Testis (tissue), 2 donors: ENCODE measurements around the gene HAPLN3.

Source experiments
- CTCF ChIP-seq, 3 experiments: fragments of 450-650 bp in 2 of 3; fragments of 200-600 bp in 1 of 3; sonication (generic) in 1 of 3; IDR thresholded peaks; one replicate each; pipeline ENCODE4 v1.5.1; 2016 to 2019; ENCODE audit warnings: antibody characterized with exemption in 3 of 3, mild to moderate bottlenecking in 2 of 3, moderate library complexity in 1 of 3
- POLR2A ChIP-seq: fragments of 450-650 bp; IDR thresholded peaks from one replicate; pipeline ENCODE4 v1.6.1; 2017; ENCODE audit warnings: antibody characterized with exemption, mild to moderate bottlenecking, moderate library complexity

- TF ChIP-seq POLR2A (no peak), CTCF (IDR thresholded peaks at IDR 0.05) (no peak)
These were observed 21.1 kb downstream of the HAPLN3 start for GRCh38 chr15:88874275-88874674.
